8988T (cell line): ENCODE results near the gene MCM9.
"Not testable (repeated sequence)": the region's sequence is repeated elsewhere in the genome, so short reads cannot be mapped to it uniquely, and the experiment has no call there.

Source experiments
- DNase-seq: peaks from one replicate; pipeline ENCODE4 v3.0.0; 2011

The MCM9 gene

DNA sequence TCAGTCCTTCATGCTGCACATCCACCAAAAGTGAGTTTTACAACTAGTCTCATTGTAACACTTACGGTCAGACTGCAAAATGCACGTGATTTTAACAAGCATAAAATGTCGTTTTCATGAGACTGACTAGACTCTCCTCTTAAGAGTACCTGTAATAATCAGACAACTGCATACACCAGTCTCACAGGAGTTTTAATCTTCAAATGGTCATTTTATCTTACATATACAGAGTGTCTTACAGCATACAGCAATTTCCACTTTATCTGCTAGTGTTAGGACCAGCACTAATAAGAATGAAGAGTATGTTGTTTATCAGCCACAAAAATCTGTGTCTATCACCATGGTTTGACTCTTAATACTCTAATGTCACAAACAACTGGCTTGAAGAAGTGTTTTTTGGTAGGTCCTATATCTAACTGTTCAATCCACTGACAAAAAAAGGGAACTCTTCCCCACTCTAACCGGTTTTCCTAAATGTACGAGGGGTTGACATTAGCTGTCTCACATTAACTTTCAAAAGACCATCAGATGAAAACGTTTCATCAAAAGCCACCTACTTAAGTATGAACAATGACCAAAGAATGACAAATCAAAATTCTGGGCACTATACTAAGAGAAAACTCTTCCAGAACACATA lies 42.5 kb downstream of the MCM9 start:
- DNase-seq: no peak

DNA sequence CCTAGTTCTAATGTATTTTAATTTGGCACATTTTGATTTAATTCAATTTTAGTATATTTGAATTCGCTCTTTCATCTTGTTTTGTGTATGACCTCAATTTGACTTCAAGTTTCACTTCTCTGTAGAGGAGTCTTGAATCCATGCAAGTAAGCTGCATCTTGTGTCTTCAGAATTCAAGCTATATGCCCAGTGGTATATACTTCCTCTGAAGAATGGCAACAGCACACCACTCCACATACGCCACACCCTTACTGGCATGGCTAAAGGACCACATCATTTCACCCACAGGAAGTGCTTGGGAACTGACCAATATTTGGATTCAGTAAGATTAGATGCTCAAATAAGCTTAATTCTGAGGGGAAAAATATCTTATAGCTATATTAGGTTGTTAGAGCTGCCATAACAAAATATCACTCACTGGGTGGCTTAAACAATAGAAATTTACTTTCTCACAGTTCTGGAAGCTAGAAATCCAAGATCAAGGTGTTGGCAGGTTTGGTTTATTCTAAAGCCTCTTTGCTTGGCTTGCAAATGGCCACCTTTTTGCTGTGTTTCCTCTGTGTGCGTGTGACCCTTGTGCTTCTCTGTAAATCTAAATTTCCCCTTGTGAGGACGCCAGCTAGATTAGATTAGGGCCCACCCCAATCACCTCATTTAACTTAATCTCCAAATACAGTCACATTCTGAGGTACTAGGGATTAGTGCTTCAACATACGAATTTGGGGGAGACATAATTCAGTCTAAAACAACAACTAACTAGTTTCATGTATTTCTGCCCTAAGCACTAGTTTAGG lies 43.8 kb downstream of the MCM9 start:
- no peak for DNase-seq

GRCh38 chr6:118889163-118889562 lies 45.8 kb downstream of the MCM9 start:
- no peak for DNase-seq

GRCh38 chr6:118886641-118887040 lies 48.3 kb downstream of the MCM9 start:
- DNase-seq: no peak

- DNase-seq: no peak
Measured at GRCh38 chr6:118882314-118882905, 52.5 kb downstream of the MCM9 start.

DNA sequence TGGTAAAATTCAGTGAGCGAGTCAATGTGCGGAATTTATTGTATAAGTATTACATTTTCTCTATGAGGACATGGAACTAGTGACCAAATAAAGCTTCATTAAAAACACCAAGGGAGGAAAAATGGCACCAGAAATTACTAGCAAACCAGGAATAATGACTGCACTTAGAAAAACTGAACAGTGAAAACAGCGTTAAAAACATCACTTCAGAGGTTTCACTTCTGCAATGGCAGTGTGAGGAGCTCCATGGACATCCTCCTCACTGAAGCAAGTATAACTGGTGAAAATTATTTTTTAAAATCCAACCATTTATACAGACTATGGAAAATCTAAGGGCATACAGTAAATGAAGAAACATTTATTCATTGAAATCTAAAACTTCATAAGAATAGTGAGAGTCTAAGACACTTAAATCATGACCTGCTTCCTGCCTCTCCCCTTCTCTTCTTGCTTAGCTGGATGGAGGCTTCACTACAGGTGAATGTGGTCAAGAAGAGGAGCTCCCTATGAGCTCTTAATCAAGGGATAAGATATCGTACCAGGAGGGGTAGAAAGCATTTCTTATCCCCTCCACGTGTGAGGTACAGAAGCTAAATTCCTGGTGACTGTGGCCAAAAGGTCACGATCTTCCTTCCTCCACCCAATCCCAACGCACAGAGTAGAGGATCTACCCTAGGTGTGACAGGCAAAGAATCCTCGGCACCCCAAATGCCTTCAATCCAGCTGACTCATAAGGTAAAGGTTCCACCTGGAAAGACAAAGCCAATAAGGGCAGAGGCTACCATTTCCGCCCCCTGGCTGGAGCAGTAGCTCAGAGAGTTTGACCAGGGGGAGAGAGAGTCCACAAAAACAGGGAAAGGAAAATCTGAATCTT lies 53.3 kb downstream of the MCM9 start:
- no peak for DNase-seq

- no peak for DNase-seq
Measured at GRCh38 chr6:118877806-118878205, 57.2 kb downstream of the MCM9 start.

- no peak for DNase-seq
Measured at GRCh38 chr6:118876814-118877213, 58.1 kb downstream of the MCM9 start.

- no peak for DNase-seq
Measured at GRCh38 chr6:118876198-118876597, 58.8 kb downstream of the MCM9 start.

GRCh38 chr6:118875672-118876071 lies 59.3 kb downstream of the MCM9 start:
- DNase-seq: no peak

DNA sequence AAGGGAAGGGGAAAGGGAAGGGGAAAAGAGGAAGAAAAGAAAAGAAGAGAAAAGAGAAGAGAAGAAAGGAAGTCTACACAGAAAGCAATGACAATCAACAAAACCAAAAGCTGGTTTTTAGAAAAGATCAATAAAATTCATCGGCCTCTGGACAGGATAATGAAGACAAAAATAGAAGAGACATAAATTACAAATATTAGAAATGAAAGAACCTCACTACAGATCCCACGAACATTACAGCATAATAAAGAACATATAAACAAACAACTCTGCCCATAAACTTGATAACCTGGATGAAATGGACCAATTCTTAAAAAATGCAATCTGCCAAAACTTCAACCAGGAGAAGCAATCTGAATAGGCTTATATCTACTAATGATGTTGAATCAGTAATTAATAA lies 61.7 kb downstream of the MCM9 start:
- no peak for DNase-seq

GRCh38 chr6:118872726-118873125 lies 62.2 kb downstream of the MCM9 start:
- DNase-seq: no peak

DNA sequence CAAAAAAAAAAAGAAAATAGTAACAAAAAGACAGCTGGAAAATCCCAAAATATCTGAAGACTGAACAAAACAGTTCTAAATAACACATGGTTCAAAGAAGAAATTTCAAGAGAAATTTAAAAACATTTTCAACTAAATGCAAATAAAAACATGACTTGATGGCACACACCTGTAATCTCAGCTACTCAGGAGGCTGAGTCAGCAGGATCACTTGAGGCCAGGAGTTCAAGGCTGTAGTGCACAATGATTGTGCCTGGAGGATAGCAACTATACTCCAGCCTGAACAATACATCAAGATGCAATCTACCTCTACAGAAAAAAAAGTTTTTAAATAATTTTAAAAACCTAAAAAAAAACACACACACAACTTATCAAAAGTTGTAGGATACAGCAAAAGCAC lies 62.6 kb downstream of the MCM9 start:
- DNase-seq: no peak

- DNase-seq: no peak
Measured at GRCh38 chr6:118871331-118871730, 63.6 kb downstream of the MCM9 start.

GRCh38 chr6:118869894-118870589 lies 64.9 kb downstream of the MCM9 start:
- DNase-seq: no peak

GRCh38 chr6:118869350-118869749 lies 65.6 kb downstream of the MCM9 start:
- no peak for DNase-seq

DNA sequence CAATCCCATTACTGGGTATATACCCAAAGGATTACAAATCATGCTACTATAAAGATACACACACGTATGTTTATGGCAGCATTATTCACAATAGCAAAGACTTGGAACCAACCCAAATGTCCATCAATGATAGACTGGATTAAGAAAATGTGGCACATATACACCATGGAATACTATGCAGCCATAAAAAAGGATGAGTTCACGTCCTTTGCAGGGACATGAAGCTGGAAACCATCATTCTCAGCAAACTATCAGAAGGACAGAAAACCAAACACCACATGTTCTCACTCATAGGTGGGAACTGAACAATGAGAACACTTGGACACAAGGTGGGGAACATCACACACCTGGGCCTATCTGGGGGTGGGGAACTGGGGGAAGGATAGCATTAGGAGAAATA lies 66.1 kb downstream of the MCM9 start:
- DNase-seq: not testable (repeated sequence)

DNA sequence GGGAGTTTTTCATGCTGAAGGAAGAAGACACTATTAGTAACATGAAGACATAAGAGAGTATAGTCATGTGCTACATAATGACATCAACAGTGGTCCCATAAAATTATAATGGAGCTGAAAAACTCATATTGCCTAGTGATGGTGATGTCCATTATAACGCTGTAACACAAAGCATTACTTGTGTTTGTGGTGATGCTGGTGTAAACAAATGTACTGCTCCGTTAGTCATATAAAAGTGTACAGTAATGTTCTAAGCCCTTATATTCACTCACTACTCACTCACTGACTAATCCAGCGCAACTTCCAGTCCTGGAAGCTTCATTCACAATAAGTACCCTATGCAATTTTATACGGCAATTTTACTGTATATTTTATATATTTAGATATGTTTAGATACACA lies 67.8 kb downstream of the MCM9 start:
- DNase-seq: no peak

DNA sequence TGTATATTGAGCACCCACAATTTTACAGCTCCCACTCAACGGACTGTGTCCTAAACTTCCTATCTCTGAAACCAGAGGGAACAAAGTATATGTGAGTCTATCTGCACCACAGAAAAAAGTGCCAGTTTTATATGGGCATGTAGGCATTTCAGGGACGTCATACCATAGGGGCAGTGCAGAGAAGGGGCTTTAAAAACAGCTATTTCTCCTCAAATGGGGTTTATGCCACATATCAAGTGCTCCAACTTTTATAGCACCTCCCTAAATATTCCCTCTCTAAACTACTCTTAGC lies 69.9 kb downstream of the MCM9 start:
- DNase-seq: no peak

DNA sequence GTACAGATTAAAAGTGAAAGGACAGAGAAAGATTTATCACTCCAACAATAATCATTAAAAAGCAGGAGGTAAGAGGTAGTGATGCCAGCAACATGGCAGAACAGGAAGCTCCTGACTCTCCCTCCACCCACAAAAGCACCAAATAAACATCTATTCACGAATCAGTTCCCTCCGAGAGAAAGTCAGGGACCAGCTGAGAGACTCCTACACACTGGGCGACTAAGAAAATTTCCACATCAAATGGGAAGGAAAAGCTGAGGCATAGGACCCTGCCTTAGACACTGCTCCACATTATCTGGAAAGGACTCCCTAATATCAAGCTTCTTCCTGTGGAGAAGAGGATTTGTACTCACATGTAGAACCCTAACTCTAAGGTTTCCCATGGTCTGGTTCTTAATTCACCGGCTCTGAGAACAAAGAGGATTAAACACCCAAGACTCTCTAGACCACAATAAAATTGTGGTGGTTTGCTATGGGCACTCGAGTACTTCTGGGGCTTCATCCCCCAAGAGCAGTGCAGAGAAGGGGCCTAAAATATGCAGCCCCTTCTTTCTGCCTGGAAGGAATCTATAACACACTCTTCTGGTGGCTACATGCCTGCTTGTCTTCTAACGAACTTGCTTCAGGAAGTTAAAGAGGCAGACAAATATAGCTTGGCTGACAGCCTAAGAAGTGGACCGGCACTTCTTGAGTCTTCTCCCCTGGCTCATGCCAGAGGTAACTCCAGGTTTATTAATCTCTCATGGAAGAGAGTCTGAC lies 70.4 kb downstream of the MCM9 start:
- no peak for DNase-seq

- no peak for DNase-seq
Measured at GRCh38 chr6:118862443-118862842, 72.5 kb downstream of the MCM9 start.

DNA sequence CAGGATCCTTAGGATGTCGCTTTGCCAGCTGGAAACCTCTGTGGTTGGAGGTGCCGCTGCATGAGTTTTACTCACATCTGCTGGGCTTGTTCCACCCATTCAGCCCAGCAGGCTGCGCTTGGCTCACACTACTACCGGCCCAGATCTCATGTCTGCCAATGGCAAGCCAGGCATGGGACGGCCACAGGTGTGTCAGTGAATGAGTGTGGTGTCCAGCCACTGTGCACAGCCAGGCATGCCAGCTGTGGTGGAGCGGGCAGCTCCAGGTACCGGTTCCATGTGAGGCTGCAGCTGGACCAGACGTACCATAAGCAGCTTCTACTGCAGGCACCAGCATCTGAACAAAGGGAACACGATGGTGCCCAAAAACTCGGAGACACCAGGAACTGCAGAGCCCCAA lies 74.1 kb downstream of the MCM9 start:
- DNase-seq: no peak
